HL-60 (cell line): Measurements from ENCODE around the gene NDUFA11.

Source experiments
- POLR2AphosphoS5 ChIP-seq: IDR thresholded peaks from 2 replicates; pipeline ENCODE4 v1.6.1; 2012; ENCODE audit warnings: low read depth
- TF ChIP-seq, protein P1 (sequence below): IDR thresholded peaks from one replicate; pipeline ENCODE4 v1.5.1; 2011; ENCODE audit warnings: low read length, control low read depth, inconsistent platforms; ENCODE audit not compliant: insufficient read depth

- TF ChIP-seq POLR2AphosphoS5, result no peak
- TF ChIP-seq, protein P1, sequence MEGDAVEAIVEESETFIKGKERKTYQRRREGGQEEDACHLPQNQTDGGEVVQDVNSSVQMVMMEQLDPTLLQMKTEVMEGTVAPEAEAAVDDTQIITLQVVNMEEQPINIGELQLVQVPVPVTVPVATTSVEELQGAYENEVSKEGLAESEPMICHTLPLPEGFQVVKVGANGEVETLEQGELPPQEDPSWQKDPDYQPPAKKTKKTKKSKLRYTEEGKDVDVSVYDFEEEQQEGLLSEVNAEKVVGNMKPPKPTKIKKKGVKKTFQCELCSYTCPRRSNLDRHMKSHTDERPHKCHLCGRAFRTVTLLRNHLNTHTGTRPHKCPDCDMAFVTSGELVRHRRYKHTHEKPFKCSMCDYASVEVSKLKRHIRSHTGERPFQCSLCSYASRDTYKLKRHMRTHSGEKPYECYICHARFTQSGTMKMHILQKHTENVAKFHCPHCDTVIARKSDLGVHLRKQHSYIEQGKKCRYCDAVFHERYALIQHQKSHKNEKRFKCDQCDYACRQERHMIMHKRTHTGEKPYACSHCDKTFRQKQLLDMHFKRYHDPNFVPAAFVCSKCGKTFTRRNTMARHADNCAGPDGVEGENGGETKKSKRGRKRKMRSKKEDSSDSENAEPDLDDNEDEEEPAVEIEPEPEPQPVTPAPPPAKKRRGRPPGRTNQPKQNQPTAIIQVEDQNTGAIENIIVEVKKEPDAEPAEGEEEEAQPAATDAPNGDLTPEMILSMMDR, result no peak
These were observed 52.8 kb downstream of the NDUFA11 start for GRCh38 chr19:5850743-5851293.
